Measurements from ENCODE around the gene TENT5C. TPM values are rescaled to one million over a fixed set of nuclear protein-coding genes. Genes with fewer than 3 reads are reported as not detected.

TENT5C gene
- total and polyA plus RNA-seq, 2 of the 8 experiments (the other 6 are each of a cell fraction or from before 2014, with no cell fraction given): 0.38 to 0.99 TPM

GRCh38 chr1:117581391-117581943, 24.4 kb upstream of the TENT5C start:
- no peak overlapping the region for H4K91ac ChIP-seq (replicated peaks; ENCODE audit: insufficient read length, low read length)
- CTCF ChIA-PET (ENCODE audit: partially characterized antibody): interaction anchor here (1.0 to 3.4 kb wide), 13 partner anchors 10 to 173 kb away, joined by 3 to 20 read pairs (median 4); no protein-coding TSS in a partner anchor
- TF ChIP-seq SP2 (IDR thresholded peaks at IDR 0.05; ENCODE audit: low read length) (no peak), POLR2A (IDR thresholded peaks at IDR 0.05; ENCODE audit: control extremely low read depth in 1 of 2, low read depth in 2 of 2, low read length in 2 of 2) (no peak), CTCF (IDR thresholded peaks at IDR 0.05; ENCODE audit: control extremely low read depth in 1 of 3, insufficient read depth in 1 of 3, low read depth in 1 of 3, low read length in 3 of 3) (no peak), YY1 (IDR thresholded peaks at IDR 0.05; ENCODE audit: low read depth, low read length) (no peak), FOSL1 (IDR thresholded peaks at IDR 0.05; ENCODE audit: insufficient read depth, low read depth, low read length) (no peak), MAFK (IDR thresholded peaks at IDR 0.05; ENCODE audit: low read depth, low read length) (no peak), TEAD4 (IDR thresholded peaks at IDR 0.05; ENCODE audit: low read depth, low read length) (no peak), USF2 (IDR thresholded peaks at IDR 0.05; ENCODE audit: low read length) (no peak), SP4 (IDR thresholded peaks at IDR 0.05; ENCODE audit: low read length) (no peak), MAX (IDR thresholded peaks at IDR 0.05) (no peak)

More at GRCh38 chr1:117581391-117581943, 24.4 kb upstream of the TENT5C start:
- FAIRE-seq (no peak), DNase-seq (ENCODE audit: low read depth in 1 of 2, low spot score in 2 of 2) (no peak)
- Histone ChIP-seq H3K9me3 (ENCODE audit: insufficient read depth in 2 of 2, low read depth in 1 of 2, low read length in 1 of 2) (no peaks in the 10 kb centered on the region), H2BK15ac (ENCODE audit: low read length) (no peak overlapping the region), H3K14ac (ENCODE audit: insufficient read length) (no peak overlapping the region), H2BK120ac (replicated peaks; ENCODE audit: low read depth, low read length) (no peak overlapping the region), H2BK5ac (ENCODE audit: low read depth, low read length) (no peak overlapping the region), H3K4me1 (replicated peaks in 1 of 4; ENCODE audit: control insufficient read depth in 3 of 4, insufficient read depth in 4 of 4, low read length in 3 of 4) (no peaks in the 10 kb centered on the region), H3K79me2 (ENCODE audit: control insufficient read depth in 1 of 2, insufficient read depth in 2 of 2, low read length in 2 of 2) (no peaks in the 10 kb centered on the region; a peak in 1 of 4 replicates), H3K27ac (ENCODE audit: low read depth, low read length) (no peak overlapping the region), H3K56ac (replicated peaks; ENCODE audit: insufficient read length, low read depth, low read length) (no peak overlapping the region), H3K4me3 (ENCODE audit: extremely low read depth in 1 of 4, insufficient read depth in 2 of 4, low read depth in 3 of 4, low read length in 4 of 4) (no peak overlapping the region), H3K4me2 (ENCODE audit: insufficient read depth in 1 of 2, low read depth in 2 of 2, low read length in 2 of 2) (no peak overlapping the region), H3K4ac (replicated peaks; ENCODE audit: insufficient read length, low read depth, low read length) (no peak overlapping the region), H3K23me2 (ENCODE audit: low read depth, low read length) (peaks cover 2% of the 10 kb centered on the region), H2BK20ac (ENCODE audit: low read length) (no peak overlapping the region), H4K5ac (ENCODE audit: insufficient read length, low read depth, low read length) (no peak overlapping the region), H2AFZ (ENCODE audit: low read length) (no peak overlapping the region), H4K20me1 (replicated peaks in 1 of 2; ENCODE audit: control insufficient read depth in 1 of 2, insufficient read depth in 2 of 2, low read length in 2 of 2) (no peaks in the 10 kb centered on the region), H3K23ac (ENCODE audit: insufficient read length) (no peak overlapping the region), H3K79me1 (ENCODE audit: low read depth, low read length) (no peaks in the 10 kb centered on the region), H3K36me3 (ENCODE audit: control insufficient read depth in 2 of 4, insufficient read depth in 4 of 4, low read length in 3 of 4) (no peaks in the 10 kb centered on the region), H3K18ac (ENCODE audit: extremely low read depth, low read length) (no peak overlapping the region), H2AK5ac (ENCODE audit: low read depth, low read length) (no peak overlapping the region), H2BK12ac (ENCODE audit: low read depth, low read length) (no peak overlapping the region), H3K9ac (replicated peaks in 1 of 4; ENCODE audit: extremely low read depth in 1 of 4, low read depth in 3 of 4, low read length in 3 of 4) (no peak overlapping the region), H3K27me3 (replicated peaks in 1 of 4; ENCODE audit: control insufficient read depth in 3 of 4, extremely low read depth in 1 of 4, insufficient read depth in 3 of 4, low read length in 3 of 4) (no peaks in the 10 kb centered on the region), H4K8ac (ENCODE audit: extremely low read depth, insufficient read depth, low read length) (no peak overlapping the region; the same call in 1 of the 2 replicates)
- POLR2A ChIA-PET (ENCODE audit: partially characterized antibody): interaction anchor here (0.9 to 2.0 kb wide), 2 partner anchors 10 to 25 kb away, joined by 3 to 5 read pairs; no protein-coding TSS in a partner anchor
- WGBS, 2 experiments (ENCODE audit: extremely low coverage in 1 of 2, insufficient coverage in 1 of 2, insufficient read length in 1 of 2, insufficient replicate concordance in 2 of 2, low coverage in 1 of 2, low lambda C conversion rate in 2 of 2, missing lambda C conversion rate in 1 of 2): 80% methylated on average over 10 of the region's 10 CpGs; no CpG with 5 or more reads in 1 of the 2 experiments
